ENCODE measurements around the gene DOCK2. TPM values are rescaled to one million over a fixed set of nuclear protein-coding genes. Genes with fewer than 3 reads are reported as not detected.

The DOCK2 gene
- total RNA-seq, 1 donor from 2014 or later, result 6.3 TPM

- ATAC-seq (ENCODE audit: poor library complexity) (peak; percentile 34), DNase-seq (peak; percentile 59)
- intact Hi-C loops (cut with DNase I), result no loop called here
Observed at GRCh38 chr5:169970911-169971765, 334.1 kb downstream of the DOCK2 start.

GRCh38 chr5:169971780-169972179, 334.7 kb downstream of the DOCK2 start:
- no peak for ATAC-seq (ENCODE audit: poor library complexity)
- intact Hi-C loops (cut with DNase I), result no loop called here

GRCh38 chr5:169973056-169973455, 336.0 kb downstream of the DOCK2 start:
- no peak for ATAC-seq (ENCODE audit: poor library complexity)
- no peak for DNase-seq
- intact Hi-C loops (cut with DNase I), result no loop called here

More at GRCh38 chr5:169971780-169972179, 334.7 kb downstream of the DOCK2 start:
- no peak for DNase-seq

DNA sequence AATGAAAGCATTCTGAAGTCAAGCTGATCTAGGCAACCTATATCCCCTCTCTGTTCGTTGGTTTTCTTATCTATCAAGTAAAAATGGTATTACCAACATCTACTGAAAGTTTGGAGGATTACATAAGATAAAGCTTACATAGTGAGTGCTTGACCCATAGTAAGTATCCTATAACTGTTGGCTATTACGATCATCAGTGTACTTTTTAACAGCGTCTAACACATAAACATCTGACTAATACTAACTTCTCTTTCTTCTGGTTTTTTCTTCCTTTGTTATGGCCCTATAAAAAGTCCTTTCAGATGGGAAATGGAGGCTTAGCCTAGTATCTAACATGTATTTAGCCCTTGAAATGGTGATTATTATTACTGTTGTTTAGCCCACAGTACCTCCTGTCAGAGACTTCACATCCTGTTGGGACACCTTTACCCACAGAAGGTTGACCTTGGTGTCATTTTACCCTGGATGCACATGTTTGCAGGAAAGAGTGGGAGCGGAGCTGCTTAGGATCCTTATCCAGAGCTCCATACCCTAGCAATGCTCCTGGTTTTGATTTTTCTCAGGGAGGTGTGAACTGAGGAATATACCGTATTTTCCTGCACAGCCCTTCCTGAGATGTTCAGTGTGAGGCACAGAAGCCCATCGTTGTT, 337.2 kb downstream of the DOCK2 start:
- no peak for ATAC-seq (ENCODE audit: poor library complexity)
- intact Hi-C loops (cut with DNase I), result no loop called here
- DNase-seq, result no peak

- no peak for ATAC-seq (ENCODE audit: poor library complexity)
- intact Hi-C loops (cut with DNase I), result no loop called here
- DNase-seq, result no peak
Observed at GRCh38 chr5:169978714-169979113, 341.6 kb downstream of the DOCK2 start.

DNA sequence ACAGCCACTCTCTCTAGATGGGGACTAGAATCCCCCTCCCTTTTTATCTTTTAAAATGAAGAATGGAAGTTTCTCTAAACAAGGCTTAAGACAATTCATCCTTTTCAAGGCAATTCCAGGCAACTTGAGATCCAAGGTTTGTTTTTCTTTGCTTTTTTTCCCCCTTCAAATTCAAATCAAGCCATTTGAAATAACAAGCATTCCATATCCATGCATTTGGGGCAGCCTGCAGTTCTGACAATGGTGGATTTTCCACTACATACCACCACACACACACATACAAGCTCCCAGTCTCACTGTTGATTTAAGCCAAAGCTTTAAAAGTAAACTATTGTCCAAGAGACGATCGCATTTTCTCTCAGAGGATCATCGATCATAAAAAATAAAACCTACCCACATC, 342.8 kb downstream of the DOCK2 start:
- no peak for ATAC-seq (ENCODE audit: poor library complexity)
- intact Hi-C loops (cut with DNase I), result no loop called here
- no peak for DNase-seq

GRCh38 chr5:169980418-169981053, 343.5 kb downstream of the DOCK2 start, which contains the start of gene INSYN2B:
INSYN2B (minus strand) TSS chr5:169980495; CDS start chr5:169883898, 96,597 bp downstream.
- intact Hi-C loops (cut with DNase I), result no loop called here
- DNase-seq, result peak; percentile 64
- ATAC-seq (ENCODE audit: poor library complexity), result peak; percentile 93

- DNase-seq (no peak), ATAC-seq (ENCODE audit: poor library complexity) (no peak)
- intact Hi-C loops (cut with DNase I), result no loop called here
Observed at GRCh38 chr5:169988206-169988605, 351.1 kb downstream of the DOCK2 start.

- DNase-seq (no peak), ATAC-seq (ENCODE audit: poor library complexity) (no peak)
- intact Hi-C loops (cut with DNase I), result no loop called here
Observed at GRCh38 chr5:169988947-169989346, 351.9 kb downstream of the DOCK2 start.

GRCh38 chr5:169989365-169989764, 352.3 kb downstream of the DOCK2 start:
- no peak for DNase-seq
- ATAC-seq (ENCODE audit: poor library complexity), result no peak
- intact Hi-C loops (cut with DNase I), result no loop called here

DNA sequence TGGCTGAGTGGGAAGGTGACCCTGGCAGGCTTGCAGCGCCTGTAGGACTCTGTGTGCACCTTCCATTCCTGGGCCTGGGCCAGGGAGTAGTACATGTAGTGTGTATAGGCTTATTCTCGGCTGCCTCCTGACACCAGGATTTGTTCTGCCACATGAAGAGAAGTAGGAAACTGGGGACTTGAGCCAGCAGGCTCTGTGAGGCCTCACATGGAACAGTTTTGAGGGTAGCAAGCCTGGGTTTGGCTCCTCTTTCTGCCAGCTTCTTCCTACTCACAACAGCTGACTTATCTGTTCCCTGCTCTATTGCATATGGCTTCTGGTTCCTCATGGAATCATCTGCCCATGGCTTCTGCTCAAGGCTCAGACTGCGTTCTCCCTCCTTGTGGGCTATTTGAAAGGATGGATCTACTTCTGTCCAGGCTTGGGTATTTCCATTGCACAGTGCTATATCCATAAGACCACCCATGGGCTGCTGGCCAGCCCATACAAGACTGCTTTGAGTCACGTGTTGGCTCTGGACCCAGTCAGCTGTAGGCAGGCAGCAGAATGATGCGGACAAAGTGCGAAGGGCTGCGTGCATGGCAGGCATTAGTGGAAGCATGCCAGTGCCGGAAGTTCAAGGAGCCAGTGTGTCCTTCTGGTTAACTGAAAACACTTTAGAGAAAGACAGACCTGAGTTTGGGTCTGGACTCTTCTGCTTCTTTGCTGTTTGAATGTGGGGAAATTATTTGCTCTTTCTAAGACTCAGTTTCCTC, 354.2 kb downstream of the DOCK2 start:
- DNase-seq, result no peak
- ATAC-seq (ENCODE audit: poor library complexity), result no peak
- intact Hi-C loops (cut with DNase I), result no loop called here

DNA sequence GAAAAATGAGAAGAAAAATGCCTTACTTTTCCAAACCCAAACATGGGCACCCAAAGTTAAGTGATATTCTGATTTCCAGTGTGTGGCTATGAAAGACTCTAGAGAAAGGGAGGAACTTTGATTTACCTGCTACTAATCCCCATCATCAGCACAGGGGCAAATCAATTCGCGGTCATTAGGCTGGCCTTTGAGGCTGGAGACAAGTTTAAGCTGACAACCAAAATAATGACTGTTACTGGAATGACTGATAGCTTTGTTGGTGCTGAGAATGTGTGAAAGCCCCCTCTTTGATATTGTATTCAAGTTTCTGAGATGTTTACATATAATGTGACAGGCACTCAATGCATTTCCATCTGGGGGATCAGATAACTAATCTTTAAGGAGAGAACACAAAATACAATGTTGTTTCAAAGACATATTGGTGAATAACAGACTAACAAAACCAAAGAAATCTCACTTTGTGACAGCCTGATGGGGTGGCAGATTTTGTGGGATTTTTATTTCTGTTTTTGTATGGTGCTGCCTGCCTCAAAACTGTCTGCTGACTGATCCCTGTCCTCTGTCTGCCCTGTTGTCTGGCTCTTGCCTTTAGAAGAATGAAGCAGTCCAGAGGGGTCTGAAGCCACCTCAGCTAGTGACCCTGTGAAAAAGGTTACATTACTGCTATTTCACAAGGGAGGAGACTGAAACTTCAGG, 355.9 kb downstream of the DOCK2 start:
- no peak for DNase-seq
- intact Hi-C loops (cut with DNase I), result no loop called here
- ATAC-seq (ENCODE audit: poor library complexity), result no peak

DNA sequence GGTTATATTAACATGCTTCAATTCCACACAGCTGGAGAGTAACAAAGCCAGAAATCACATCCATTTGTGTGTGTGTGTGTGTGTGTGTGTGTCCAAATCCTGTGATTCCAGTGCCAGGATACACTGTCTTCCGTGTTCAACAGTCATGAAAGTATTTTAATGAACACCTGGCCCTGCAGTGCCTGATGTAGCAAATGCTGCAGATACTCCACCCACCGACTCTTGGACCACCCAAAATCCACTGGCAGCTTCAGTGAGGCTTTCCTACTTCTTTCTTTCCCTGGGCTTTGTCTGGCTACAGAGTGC, 356.4 kb downstream of the DOCK2 start:
- no peak for ATAC-seq (ENCODE audit: poor library complexity)

GRCh38 chr5:169997798-169998197, 360.7 kb downstream of the DOCK2 start:
- DNase-seq, result no peak
- no peak for ATAC-seq (ENCODE audit: poor library complexity)
- intact Hi-C loops (cut with DNase I), result no loop called here

More for the DNA sequence above, 356.4 kb downstream of the DOCK2 start:
- intact Hi-C loops (cut with DNase I), result no loop called here
- no peak for DNase-seq

DNA sequence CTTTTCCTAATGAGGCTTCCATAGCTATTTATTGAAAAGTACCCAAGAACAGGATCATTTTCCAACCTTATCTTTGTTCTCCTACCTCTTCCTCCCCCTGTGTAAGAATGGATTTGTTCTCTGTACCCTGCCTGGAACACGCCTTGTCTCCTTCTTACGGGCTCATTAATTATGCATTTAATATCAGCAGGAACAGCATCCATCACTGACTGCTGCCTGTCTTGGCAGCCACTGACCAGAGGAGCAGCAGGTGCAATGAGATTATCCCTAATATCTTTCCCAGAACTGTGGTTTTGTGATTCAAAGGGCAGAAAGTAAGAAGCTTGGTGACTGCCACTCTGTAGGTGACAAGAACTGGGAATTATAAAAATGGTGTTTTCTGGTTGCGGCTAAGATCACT, 362.5 kb downstream of the DOCK2 start:
- DNase-seq, result no peak
- no peak for ATAC-seq (ENCODE audit: poor library complexity)
- intact Hi-C loops (cut with DNase I), result no loop called here

DNA sequence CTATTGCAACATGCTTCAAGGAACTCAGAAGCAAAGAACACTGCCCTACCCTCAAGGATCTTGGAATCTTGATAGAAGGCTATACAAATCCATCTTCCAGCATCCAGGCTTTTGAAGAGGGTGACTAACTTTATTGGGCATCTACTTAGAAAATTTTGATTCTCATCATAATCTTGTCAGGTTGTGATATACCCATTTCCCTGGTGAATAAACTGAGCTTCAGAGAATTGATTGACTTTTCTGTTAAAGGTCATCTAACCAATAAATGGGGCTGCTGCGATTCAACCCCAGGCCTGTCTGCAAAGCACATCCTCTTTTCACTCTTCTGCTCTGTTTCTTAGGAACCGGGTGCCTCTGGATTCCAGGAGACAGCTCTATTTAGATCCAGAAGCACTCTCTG, 363.1 kb downstream of the DOCK2 start:
- ATAC-seq (ENCODE audit: poor library complexity) (no peak), DNase-seq (no peak)
- intact Hi-C loops (cut with DNase I), result no loop called here

- no peak for ATAC-seq (ENCODE audit: poor library complexity)
- DNase-seq, result no peak
- intact Hi-C loops (cut with DNase I), result no loop called here
Observed at GRCh38 chr5:170006021-170006420, 368.9 kb downstream of the DOCK2 start.

- DNase-seq (no peak), ATAC-seq (ENCODE audit: poor library complexity) (no peak)
- intact Hi-C loops (cut with DNase I), result no loop called here
Observed at GRCh38 chr5:170008376-170008775, 371.3 kb downstream of the DOCK2 start.

DNA sequence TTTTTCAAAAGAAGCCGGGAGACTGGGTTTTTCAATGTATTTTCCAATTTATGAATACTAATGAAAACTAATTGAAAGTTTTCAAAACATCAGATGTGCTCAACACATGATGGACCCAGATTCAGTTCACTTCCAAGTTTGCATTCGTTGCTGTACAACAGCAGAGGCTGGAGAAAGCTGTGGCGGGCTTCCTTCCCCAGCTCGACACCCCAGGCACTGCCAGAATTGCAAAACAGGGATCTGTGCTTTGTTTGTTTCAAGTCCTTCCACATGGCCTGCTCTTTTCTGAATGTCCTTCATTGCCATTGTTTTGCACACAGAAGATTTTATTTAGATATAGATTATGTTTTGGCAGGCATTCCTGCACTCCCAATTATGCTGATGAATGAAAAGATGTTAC, 373.5 kb downstream of the DOCK2 start:
- no peak for ATAC-seq (ENCODE audit: poor library complexity)
- intact Hi-C loops (cut with DNase I), result no loop called here
- DNase-seq, result no peak

Data from Right ventricle myocardium superior (tissue), 1 donor.